AG09319 (cell line): ENCODE measurements around the gene RTKN.

Source experiments
- DNase-seq: peaks from one replicate; pipeline ENCODE4 v3.0.0-alpha.2; 2010; ENCODE audit warnings: low read depth; ENCODE audit errors: extremely low read depth
- TF ChIP-seq, protein P1 (sequence below): IDR thresholded peaks from 2 replicates; pipeline ENCODE4 v1.5.1; 2011; ENCODE audit warnings: low read depth, mild to moderate bottlenecking, inconsistent platforms, low read length, moderate library complexity

Gene RTKN

DNA sequence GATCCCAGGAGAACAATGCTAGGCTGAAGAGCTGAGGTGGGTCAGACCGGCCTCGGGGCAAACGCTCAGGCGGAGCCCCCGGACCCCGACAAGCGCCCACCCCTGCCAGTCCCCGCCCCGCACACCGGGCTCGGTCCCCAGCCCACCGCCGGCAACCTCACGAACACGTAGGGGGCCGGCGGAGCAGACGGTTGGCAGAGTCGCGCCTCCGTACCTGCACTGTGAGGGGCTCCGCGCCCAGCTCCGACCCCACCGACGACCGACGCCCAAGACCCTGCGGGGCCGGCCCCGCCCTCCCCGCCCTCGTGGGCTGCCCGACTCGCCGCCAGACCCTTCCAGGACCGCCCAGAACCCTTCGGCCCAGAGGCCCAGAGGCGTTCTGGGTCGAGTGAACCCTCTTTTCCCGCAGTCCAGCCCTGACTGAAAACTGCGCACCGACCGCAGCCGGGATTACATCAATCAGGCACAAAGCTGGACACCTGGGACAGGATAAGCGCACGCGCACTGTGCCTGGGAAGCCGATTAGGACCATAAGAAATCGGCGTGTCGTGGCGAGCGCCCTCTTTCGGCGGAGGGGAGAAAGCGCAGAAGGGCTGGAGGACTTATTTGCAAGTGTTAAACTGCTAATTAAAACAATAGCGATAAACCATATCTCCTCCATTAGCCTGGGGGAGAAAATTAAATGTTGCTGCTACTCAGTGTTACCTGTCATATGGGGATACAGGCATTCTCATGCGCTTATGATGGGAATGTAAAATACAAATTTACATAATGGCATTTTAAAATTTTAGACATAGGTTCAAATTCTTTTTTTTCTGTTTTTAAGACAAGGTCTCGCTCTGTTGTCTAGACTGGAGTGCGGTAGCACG lies 49.9 kb downstream of the RTKN start:
- TF ChIP-seq, protein P1, sequence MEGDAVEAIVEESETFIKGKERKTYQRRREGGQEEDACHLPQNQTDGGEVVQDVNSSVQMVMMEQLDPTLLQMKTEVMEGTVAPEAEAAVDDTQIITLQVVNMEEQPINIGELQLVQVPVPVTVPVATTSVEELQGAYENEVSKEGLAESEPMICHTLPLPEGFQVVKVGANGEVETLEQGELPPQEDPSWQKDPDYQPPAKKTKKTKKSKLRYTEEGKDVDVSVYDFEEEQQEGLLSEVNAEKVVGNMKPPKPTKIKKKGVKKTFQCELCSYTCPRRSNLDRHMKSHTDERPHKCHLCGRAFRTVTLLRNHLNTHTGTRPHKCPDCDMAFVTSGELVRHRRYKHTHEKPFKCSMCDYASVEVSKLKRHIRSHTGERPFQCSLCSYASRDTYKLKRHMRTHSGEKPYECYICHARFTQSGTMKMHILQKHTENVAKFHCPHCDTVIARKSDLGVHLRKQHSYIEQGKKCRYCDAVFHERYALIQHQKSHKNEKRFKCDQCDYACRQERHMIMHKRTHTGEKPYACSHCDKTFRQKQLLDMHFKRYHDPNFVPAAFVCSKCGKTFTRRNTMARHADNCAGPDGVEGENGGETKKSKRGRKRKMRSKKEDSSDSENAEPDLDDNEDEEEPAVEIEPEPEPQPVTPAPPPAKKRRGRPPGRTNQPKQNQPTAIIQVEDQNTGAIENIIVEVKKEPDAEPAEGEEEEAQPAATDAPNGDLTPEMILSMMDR, result peak; percentile 99
- DNase-seq, result peak; percentile 73

DNA sequence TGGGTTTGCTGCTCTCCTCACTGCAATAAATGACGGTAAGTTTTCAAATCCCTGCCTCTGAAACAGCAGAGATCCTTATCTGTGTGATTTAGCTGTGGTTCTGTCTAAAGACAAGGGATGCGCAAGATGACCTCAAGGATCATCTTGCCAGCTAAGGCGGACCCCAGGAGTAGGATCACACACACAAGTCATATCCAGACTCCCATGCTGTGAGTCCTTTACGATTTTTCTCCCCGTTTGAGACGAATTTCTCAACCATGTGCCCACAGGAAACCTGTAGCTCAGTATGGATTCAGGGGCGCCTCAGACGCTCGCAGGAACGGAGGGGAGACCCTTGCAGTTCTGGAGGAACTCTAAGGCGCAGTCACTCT lies 50.5 kb downstream of the RTKN start:
- TF ChIP-seq, protein P1, result no peak
- DNase-seq, result no peak

DNA sequence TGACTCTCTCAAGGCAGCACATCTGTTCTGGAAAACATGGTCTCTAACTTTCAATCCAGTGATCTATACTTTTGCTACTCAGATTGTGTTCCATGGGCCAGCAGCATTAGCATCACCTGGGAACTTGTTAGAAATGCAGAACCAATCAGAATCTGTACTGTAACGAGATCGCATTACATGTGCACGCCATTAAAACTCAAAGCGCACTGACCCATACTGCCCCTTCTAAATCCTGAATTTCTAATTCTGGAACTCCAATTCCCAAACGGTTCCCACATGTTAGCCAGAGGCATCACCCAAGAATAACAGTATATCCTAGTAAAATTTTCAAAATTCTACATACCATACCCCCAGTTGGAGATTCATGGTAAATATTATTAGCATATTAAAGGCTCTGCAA lies 51.1 kb downstream of the RTKN start:
- no peak for DNase-seq

DNA sequence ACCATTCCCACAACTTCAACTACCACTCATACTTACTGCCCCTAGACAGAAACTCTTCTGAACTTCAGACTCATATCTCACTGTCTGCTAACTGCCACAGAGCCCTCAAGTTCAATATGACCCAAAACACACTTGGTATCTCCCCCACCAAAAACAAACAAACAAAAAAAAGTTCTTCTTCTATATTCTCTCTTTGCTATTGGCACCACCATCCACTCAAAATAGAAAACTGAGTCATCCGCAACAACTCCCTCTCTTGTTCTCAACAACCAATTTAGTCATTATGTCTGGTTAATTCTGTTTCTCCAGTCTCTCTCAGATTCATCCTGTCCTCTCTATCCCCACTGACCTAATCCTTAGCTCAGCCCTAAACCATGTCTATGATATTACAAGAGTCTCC lies 54.4 kb downstream of the RTKN start:
- TF ChIP-seq, protein P1, result no peak
- no peak for DNase-seq

More for the DNA sequence above, 51.1 kb downstream of the RTKN start:
- TF ChIP-seq, protein P1, result no peak

DNA sequence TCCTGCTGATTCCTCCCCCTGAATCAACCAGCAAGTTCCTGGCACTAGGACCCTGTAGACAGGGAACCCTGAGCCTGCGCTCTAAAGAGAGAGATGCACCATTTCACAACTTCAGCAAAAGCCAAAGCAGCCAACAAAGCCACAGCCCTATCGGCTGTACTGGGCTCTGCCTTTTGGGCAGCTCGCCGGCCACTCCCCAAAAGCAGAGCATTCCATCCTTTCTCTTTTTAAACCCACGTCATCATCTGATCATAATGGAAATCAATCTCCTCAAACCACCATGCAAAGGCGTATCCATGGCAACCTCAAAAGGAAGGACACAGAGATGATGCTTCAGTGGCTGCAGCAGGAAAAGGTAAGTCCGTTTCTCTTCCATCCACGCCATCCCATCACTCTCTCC lies 56.3 kb downstream of the RTKN start:
- no peak for DNase-seq
- TF ChIP-seq, protein P1, result no peak

DNA sequence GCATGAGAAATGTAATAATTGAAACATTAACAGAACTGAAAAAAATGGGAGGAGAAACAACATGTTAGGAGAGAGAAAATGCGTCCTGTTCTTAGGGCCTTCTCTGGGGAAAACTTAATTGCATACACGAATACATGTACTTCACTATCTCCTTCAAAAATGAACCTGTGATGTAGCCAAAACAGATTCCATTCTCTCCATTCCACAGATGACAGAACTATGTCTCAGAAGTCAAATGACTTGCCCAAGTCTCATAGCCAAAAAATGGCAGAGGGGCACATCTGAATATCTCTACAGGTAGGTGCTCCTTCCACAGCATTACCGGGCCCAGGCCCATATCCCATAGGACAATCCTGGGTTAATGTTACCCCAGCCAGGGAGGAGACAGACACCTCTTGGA lies 57.7 kb downstream of the RTKN start:
- TF ChIP-seq, protein P1, result no peak
- DNase-seq, result no peak

DNA sequence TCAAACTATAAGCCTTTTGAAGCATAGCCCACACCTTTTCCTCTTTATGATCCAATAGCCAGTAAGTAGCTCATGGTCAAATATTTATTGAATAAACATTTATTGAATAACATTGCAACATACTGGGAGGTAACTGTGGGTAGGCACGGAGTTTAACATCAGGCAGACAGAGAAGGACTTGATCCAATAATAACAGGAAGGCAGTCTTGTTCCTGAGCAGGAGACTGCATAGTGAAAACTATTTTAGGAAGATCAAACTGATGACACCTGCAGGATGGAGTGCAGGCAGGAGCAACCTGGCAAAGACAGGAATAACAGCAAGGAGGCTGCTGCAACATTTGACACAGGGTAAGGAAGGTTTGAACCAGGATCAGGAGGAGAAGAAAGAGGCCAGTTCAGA lies 58.5 kb downstream of the RTKN start:
- DNase-seq, result peak; percentile 47

More for the DNA sequence above, 58.5 kb downstream of the RTKN start:
- TF ChIP-seq, protein P1, result no peak
